ENCODE data around the gene ADCY10.

GRCh38 chr1:167861664-167862381, 52.1 kb downstream of the ADCY10 start:
- TF ChIP-seq POU6F1 (CRISPR knock-in tag; IDR thresholded peaks at IDR 0.05; ENCODE audit: borderline replicate concordance, low read depth) (no peak), CREB5 (CRISPR knock-in tag; IDR thresholded peaks at IDR 0.05; ENCODE audit: low read depth) (no peak), ZNF70 (CRISPR knock-in tag; IDR thresholded peaks at IDR 0.05) (no peak), ZFP30 (CRISPR knock-in tag; IDR thresholded peaks at IDR 0.05) (no peak), RARB (CRISPR knock-in tag; IDR thresholded peaks at IDR 0.05) (no peak), TOX (CRISPR knock-in tag; IDR thresholded peaks at IDR 0.05; ENCODE audit: borderline replicate concordance) (no peak), ARNTL (CRISPR knock-in tag; IDR thresholded peaks at IDR 0.05; ENCODE audit: borderline replicate concordance, low read depth) (no peak), PATZ1 (CRISPR knock-in tag; IDR thresholded peaks at IDR 0.05; ENCODE audit: borderline replicate concordance) (no peak), ZNF8 (CRISPR knock-in tag; IDR thresholded peaks at IDR 0.05) (no peak), ESRRG (CRISPR knock-in tag; IDR thresholded peaks at IDR 0.05) (no peak), ZFP3 (CRISPR knock-in tag; IDR thresholded peaks at IDR 0.05) (no peak), CSDC2 (CRISPR knock-in tag; IDR thresholded peaks at IDR 0.05) (no peak), SNAI2 (CRISPR knock-in tag; IDR thresholded peaks at IDR 0.05) (no peak)

Measured in SK-N-SH treated with all-trans-retinoic acid at 6 μM for 48 hours (cell line).